Measurements from ENCODE around the gene HHATL.

DNA sequence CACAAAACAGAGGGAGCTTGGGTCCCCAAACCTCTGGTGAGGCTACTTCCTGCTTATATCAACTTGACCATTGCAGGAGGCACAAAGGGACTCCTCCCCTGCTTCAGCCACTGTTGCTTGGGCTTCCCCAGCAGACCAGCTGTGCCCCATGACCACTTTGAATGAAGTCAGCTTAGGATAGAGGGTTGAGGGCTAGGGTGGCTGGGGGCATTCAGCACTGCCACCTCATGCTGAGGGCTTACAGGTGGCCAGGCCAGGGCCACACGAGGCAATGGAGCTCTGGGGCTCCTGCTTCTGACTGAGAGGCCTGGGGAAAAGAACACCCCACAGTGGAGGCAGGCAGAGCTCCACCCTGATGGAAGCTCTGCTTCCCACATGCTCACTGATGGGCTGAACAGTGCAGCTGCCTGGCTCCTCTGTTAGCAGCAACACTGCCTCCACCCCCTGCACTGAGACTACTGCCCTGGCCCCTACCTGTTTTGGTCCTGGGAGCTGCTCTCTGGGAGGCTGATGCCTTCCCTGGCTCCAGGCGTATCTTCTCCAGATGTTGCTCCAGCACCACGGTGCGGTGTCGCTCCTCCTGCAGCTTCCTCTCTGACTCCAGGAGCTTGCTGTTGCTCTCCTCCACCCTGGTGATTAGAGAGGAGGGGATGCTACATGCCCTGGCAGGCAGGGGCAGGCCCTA, 10.2 kb upstream of the HHATL start:
- no peak for TF ChIP-seq BHLHE40 (IDR thresholded peaks at IDR 0.05; ENCODE audit: borderline replicate concordance)
- TF ChIP-seq FOXA1 (IDR thresholded peaks at IDR 0.05), result no peak
- no peak for TF ChIP-seq ZNF384 (IDR thresholded peaks at IDR 0.05)
- TF ChIP-seq HDGF (IDR thresholded peaks at IDR 0.05; ENCODE audit: borderline replicate concordance), result no peak
- TF ChIP-seq LEF1 (IDR thresholded peaks at IDR 0.05; ENCODE audit: borderline replicate concordance), result no peak
- TF ChIP-seq ELF4 (IDR thresholded peaks at IDR 0.05), result no peak
- no peak for TF ChIP-seq FOXM1 (IDR thresholded peaks at IDR 0.05; ENCODE audit: borderline replicate concordance)
- TF ChIP-seq SP1 (IDR thresholded peaks at IDR 0.05), result no peak
- TF ChIP-seq SUZ12 (IDR thresholded peaks at IDR 0.05), result no peak
- TF ChIP-seq FOXK2 (IDR thresholded peaks at IDR 0.05), result no peak
